HepG2 (cell line): ENCODE data around the gene MED12L. TPM values are rescaled to one million over a fixed set of nuclear protein-coding genes. Genes with fewer than 3 reads are reported as not detected.

Experiments used
- ETV6 ChIP-seq: sonication (generic); formaldehyde crosslinking; conservative IDR thresholded peaks from 2 replicates; pipeline ENCODE4 v1.4.0; 2020; ENCODE audit warnings: missing genetic modification reagents
- GPN1 ChIP-seq: sonication (generic); formaldehyde crosslinking; IDR thresholded peaks from 2 replicates; pipeline ENCODE4 v1.5.1; 2020; ENCODE audit warnings: missing genetic modification reagents, borderline replicate concordance
- MYC ChIP-seq: sonication (generic); formaldehyde crosslinking; IDR thresholded peaks from 2 replicates; pipeline ENCODE4 v1.9.0; 2021; ENCODE audit warnings: missing genetic modification reagents, borderline replicate concordance
- PRMT3 ChIP-seq: sonication (generic); formaldehyde crosslinking; IDR thresholded peaks from 2 replicates; pipeline ENCODE4 v1.8.1; 2022; ENCODE audit warnings: low read depth, mild to moderate bottlenecking, moderate library complexity, missing genetic modification reagents, borderline replicate concordance
- SATB2 ChIP-seq: sonication (generic); formaldehyde crosslinking; IDR thresholded peaks from 2 replicates; pipeline ENCODE4 v1.5.0; 2020; ENCODE audit warnings: missing genetic modification reagents
- SMAD9 ChIP-seq: sonication (generic); formaldehyde crosslinking; IDR thresholded peaks from 2 replicates; pipeline ENCODE4 v1.5.1; 2020; ENCODE audit warnings: mild to moderate bottlenecking, missing genetic modification reagents
- YY1 ChIP-seq: IDR thresholded peaks from 2 replicates; pipeline ENCODE4 v1.6.1; 2011; ENCODE audit warnings: low read length, low read depth, moderate library complexity, mild to moderate bottlenecking; ENCODE audit not compliant: insufficient read depth, insufficient replicate concordance
- ZNF124 ChIP-seq: sonication (generic); formaldehyde crosslinking; IDR thresholded peaks from 2 replicates; pipeline ENCODE4 v1.4.0; 2020; ENCODE audit warnings: missing genetic modification reagents
- ZNF207 ChIP-seq: fragments of 450-650 bp; IDR thresholded peaks from 2 replicates; pipeline ENCODE4 v1.6.1; 2016; ENCODE audit warnings: antibody characterized with exemption, borderline replicate concordance
- ZNF713 ChIP-seq: sonication (generic); formaldehyde crosslinking; IDR thresholded peaks from 2 replicates; pipeline ENCODE4 v1.4.0; 2020; ENCODE audit warnings: mild to moderate bottlenecking, missing genetic modification reagents
- ZNF724P ChIP-seq: sonication (generic); formaldehyde crosslinking; IDR thresholded peaks from 2 replicates; pipeline ENCODE4 v1.8.0; 2022; ENCODE audit warnings: missing genetic modification reagents, borderline replicate concordance
- polyA plus RNA-seq, 8 experiments: library from polyadenylated mRNA; depleted of rRNA in 3 of 8; stranded (reverse) in 7 of 8; unstranded in 1 of 8; fragments of >200 nt; fragmentation: Illumina TruSeq in 4 of 8; extraction: Trizol in 4 of 8; gene quantifications; 2 replicates each; pipeline versions ENCODE4 v1.2.1 to v1.2.3, GENCODE V29; 2011 to 2016; ENCODE audit warnings: low read depth in 4 of 8, missing spikeins in 1 of 8, mixed read lengths in 1 of 8; ENCODE audit not compliant: insufficient read depth in 1 of 8
- total RNA-seq, 5 experiments: library from RNA; depleted of rRNA; stranded (reverse); fragments of >200 nt; fragmentation: Illumina TruSeq; extraction: Trizol; gene quantifications; 2 replicates each; pipeline ENCODE4 v1.2.3, GENCODE V29; 2016; ENCODE audit warnings: low read depth in 1 of 5
- TF ChIP-seq, protein P1 (sequence below): sonication (generic); formaldehyde crosslinking; conservative IDR thresholded peaks from 2 replicates; pipeline ENCODE4 v1.8.0; 2022; ENCODE audit warnings: missing genetic modification reagents
- TF ChIP-seq, protein P2 (sequence below): sonication (generic); formaldehyde crosslinking; IDR thresholded peaks from 2 replicates; pipeline ENCODE4 v1.5.0; 2020; ENCODE audit warnings: missing genetic modification reagents
- TF ChIP-seq, protein P3 (sequence below): sonication (generic); formaldehyde crosslinking; IDR thresholded peaks from 2 replicates; pipeline ENCODE4 v1.4.0; 2020; ENCODE audit warnings: missing genetic modification reagents
- TF ChIP-seq, protein P4 (sequence below): sonication (generic); formaldehyde crosslinking; IDR thresholded peaks from 2 replicates; pipeline ENCODE4 v1.8.0; 2022; ENCODE audit warnings: missing genetic modification reagents, mild to moderate bottlenecking, moderate library complexity, borderline replicate concordance
- TF ChIP-seq, protein P5 (sequence below): sonication (generic); formaldehyde crosslinking; IDR thresholded peaks from 2 replicates; pipeline ENCODE4 v1.8.0; 2022; ENCODE audit warnings: mild to moderate bottlenecking, missing genetic modification reagents, borderline replicate concordance
- TF ChIP-seq, protein P6 (sequence below): sonication (generic); formaldehyde crosslinking; IDR thresholded peaks from 2 replicates; pipeline ENCODE4 v1.5.0; 2020; ENCODE audit warnings: mild to moderate bottlenecking, missing genetic modification reagents

MED12L gene
- total and polyA plus RNA-seq, 2 of the 13 experiments (the other 11 are each of a cell fraction or from before 2014, with no cell fraction given), result 0.07 to 0.64 TPM

DNA sequence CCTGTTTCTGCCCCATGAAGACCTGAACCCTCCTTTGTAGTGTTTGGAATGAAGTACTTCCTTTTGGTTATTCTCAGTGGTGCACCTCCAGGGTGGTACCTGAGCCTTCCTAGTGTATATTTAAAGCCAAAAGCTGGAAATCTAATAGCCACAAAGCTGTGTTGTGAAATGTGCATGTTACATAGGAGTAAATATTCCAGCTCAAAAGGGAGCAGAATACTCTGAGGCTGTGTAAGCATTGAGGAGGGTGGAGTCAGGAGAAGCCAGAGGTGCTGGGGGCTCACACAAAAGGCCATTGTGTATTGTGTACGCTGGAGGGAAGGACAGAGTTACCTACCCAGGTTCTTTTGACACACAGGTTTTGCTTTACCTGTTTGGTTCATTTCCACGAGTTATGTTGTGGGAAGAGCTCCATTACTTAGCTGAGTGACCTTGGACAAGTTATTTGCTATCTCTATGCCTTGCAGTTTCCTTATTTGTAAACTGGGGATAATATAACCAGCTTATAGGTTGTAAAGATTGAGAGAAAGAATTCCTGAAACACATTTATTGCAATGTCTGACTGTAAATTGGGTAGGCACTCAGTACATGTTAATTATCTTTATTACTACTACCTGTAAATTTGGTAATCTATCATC lies 92.9 kb downstream of the MED12L start (continued):
- TF ChIP-seq, protein P1, sequence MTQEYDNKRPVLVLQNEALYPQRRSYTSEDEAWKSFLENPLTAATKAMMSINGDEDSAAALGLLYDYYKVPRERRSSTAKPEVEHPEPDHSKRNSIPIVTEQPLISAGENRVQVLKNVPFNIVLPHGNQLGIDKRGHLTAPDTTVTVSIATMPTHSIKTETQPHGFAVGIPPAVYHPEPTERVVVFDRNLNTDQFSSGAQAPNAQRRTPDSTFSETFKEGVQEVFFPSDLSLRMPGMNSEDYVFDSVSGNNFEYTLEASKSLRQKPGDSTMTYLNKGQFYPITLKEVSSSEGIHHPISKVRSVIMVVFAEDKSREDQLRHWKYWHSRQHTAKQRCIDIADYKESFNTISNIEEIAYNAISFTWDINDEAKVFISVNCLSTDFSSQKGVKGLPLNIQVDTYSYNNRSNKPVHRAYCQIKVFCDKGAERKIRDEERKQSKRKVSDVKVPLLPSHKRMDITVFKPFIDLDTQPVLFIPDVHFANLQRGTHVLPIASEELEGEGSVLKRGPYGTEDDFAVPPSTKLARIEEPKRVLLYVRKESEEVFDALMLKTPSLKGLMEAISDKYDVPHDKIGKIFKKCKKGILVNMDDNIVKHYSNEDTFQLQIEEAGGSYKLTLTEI (CRISPR knock-in tag), result no peak
- TF ChIP-seq YY1 (no peak), ZNF207 (no peak), GPN1 (CRISPR knock-in tag) (no peak), MYC (CRISPR knock-in tag) (no peak), ZNF124 (CRISPR knock-in tag) (peak; percentile 57; the same call in 1 of the 2 replicates), ETV6 (CRISPR knock-in tag) (no peak), PRMT3 (no peak), ZNF713 (CRISPR knock-in tag) (no peak), ZNF724P (CRISPR knock-in tag) (no peak), SMAD9 (CRISPR knock-in tag) (no peak), SATB2 (CRISPR knock-in tag) (no peak)
- TF ChIP-seq, protein P2, sequence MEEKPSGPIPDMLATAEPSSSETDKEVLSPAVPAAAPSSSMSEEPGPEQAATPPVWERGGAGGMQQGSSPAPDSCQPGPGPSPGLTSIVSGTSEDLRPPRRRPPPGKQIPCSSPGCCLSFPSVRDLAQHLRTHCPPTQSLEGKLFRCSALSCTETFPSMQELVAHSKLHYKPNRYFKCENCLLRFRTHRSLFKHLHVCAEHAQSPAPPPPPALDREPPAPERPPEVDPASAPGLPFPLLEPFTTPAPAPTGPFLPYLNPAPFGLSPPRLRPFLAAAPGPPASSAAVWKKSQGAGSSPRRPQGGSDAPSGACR (CRISPR knock-in tag), result no peak
- TF ChIP-seq, protein P3, sequence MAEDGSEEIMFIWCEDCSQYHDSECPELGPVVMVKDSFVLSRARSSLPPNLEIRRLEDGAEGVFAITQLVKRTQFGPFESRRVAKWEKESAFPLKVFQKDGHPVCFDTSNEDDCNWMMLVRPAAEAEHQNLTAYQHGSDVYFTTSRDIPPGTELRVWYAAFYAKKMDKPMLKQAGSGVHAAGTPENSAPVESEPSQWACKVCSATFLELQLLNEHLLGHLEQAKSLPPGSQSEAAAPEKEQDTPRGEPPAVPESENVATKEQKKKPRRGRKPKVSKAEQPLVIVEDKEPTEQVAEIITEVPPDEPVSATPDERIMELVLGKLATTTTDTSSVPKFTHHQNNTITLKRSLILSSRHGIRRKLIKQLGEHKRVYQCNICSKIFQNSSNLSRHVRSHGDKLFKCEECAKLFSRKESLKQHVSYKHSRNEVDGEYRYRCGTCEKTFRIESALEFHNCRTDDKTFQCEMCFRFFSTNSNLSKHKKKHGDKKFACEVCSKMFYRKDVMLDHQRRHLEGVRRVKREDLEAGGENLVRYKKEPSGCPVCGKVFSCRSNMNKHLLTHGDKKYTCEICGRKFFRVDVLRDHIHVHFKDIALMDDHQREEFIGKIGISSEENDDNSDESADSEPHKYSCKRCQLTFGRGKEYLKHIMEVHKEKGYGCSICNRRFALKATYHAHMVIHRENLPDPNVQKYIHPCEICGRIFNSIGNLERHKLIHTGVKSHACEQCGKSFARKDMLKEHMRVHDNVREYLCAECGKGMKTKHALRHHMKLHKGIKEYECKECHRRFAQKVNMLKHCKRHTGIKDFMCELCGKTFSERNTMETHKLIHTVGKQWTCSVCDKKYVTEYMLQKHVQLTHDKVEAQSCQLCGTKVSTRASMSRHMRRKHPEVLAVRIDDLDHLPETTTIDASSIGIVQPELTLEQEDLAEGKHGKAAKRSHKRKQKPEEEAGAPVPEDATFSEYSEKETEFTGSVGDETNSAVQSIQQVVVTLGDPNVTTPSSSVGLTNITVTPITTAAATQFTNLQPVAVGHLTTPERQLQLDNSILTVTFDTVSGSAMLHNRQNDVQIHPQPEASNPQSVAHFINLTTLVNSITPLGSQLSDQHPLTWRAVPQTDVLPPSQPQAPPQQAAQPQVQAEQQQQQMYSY (CRISPR knock-in tag), result no peak
- TF ChIP-seq, protein P4, sequence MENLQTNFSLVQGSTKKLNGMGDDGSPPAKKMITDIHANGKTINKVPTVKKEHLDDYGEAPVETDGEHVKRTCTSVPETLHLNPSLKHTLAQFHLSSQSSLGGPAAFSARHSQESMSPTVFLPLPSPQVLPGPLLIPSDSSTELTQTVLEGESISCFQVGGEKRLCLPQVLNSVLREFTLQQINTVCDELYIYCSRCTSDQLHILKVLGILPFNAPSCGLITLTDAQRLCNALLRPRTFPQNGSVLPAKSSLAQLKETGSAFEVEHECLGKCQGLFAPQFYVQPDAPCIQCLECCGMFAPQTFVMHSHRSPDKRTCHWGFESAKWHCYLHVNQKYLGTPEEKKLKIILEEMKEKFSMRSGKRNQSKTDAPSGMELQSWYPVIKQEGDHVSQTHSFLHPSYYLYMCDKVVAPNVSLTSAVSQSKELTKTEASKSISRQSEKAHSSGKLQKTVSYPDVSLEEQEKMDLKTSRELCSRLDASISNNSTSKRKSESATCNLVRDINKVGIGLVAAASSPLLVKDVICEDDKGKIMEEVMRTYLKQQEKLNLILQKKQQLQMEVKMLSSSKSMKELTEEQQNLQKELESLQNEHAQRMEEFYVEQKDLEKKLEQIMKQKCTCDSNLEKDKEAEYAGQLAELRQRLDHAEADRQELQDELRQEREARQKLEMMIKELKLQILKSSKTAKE (CRISPR knock-in tag), result no peak
- TF ChIP-seq, protein P5, sequence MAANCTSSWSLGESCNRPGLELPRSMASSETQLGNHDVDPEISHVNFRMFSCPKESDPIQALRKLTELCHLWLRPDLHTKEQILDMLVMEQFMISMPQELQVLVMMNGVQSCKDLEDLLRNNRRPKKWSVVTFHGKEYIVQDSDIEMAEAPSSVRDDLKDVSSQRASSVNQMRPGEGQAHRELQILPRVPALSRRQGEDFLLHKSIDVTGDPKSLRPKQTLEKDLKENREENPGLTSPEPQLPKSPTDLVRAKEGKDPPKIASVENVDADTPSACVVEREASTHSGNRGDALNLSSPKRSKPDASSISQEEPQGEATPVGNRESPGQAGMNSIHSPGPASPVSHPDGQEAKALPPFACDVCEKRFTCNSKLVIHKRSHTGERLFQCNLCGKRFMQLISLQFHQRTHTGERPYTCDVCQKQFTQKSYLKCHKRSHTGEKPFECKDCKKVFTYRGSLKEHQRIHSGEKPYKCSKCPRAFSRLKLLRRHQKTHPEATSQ, result no peak
- TF ChIP-seq, protein P6, sequence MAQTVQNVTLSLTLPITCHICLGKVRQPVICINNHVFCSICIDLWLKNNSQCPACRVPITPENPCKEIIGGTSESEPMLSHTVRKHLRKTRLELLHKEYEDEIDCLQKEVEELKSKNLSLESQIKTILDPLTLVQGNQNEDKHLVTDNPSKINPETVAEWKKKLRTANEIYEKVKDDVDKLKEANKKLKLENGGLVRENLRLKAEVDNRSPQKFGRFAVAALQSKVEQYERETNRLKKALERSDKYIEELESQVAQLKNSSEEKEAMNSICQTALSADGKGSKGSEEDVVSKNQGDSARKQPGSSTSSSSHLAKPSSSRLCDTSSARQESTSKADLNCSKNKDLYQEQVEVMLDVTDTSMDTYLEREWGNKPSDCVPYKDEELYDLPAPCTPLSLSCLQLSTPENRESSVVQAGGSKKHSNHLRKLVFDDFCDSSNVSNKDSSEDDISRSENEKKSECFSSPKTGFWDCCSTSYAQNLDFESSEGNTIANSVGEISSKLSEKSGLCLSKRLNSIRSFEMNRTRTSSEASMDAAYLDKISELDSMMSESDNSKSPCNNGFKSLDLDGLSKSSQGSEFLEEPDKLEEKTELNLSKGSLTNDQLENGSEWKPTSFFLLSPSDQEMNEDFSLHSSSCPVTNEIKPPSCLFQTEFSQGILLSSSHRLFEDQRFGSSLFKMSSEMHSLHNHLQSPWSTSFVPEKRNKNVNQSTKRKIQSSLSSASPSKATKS (CRISPR knock-in tag), result no peak
